ENCODE data around the gene GALK1.

GALK1 gene

GRCh38 chr17:75810216-75810615 is 45.2 kb upstream of the GALK1 start:
- DNase-seq (ENCODE audit: low spot score): no peak
- TF ChIP-seq CTCF (IDR thresholded peaks at IDR 0.05; ENCODE audit: extremely low read depth, insufficient read depth, missing control alignments): no peak
- in situ Hi-C loops (cut with MboI; ENCODE audit: low pct_unique_long_range_greater_than_20kb, low sequenced_read_pairs, unreplicated experiment): no loop called here

DNA sequence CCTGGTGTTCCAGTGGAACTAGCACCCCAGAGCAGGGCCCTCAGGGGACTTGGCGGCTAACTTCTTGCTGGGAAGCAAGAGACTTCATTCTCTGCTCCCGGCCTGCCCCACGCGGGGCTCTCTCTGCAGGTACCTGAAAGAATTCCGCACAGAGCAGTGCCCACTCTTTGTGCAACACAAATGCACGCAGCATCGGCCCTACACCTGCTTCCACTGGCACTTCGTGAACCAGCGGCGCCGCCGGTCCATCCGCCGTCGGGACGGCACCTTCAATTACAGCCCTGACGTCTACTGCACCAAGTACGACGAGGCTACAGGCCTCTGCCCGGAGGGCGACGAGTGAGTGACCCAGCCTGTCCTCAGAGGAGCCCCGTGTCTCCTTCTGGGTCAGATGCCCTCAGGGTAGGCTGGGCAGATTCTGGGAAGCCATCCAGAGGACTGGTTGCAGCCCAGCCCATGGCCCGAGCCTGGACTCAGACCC is 44.7 kb upstream of the GALK1 start:
- TF ChIP-seq CTCF (IDR thresholded peaks at IDR 0.05; ENCODE audit: extremely low read depth, insufficient read depth, missing control alignments): no peak
- DNase-seq (ENCODE audit: low spot score): no peak
- in situ Hi-C loops (cut with MboI; ENCODE audit: low pct_unique_long_range_greater_than_20kb, low sequenced_read_pairs, unreplicated experiment): no loop called here

DNA sequence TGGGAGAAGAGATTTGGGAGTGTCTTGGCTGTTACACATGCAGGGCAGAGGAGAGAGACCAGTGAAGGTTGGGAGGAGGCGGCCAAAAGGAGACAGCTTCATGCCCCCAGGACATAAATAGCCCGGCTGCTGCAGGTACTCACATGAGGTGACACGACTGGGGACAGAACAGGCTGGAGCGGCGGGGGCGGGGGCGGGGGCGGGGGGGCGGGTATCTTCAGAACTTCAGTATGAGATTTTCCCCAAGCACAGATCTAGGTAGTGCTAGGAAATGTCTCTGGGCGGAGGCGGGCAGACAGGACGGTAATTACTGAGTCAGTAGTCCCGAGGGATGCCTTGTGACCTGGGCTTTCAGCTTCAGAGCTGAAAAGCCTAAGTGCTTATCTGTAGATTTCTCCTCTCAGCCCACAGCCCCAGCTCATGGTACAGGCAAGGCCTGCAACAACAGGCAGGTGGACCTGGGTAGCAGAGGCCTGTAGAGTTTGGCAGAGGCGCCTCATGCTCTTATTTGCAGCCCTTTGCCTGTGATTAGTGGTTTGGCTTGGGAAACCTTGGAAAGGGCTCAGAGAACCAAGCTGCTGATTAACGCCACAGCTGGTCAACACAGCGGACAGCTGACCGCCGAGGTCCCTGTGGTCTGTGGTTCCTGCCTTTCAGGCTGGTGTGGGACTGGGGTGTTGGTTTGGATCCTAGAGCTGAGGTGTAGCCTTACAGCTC is 44.1 kb upstream of the GALK1 start:
- peak; percentile 59 for DNase-seq (ENCODE audit: low spot score)
- TF ChIP-seq CTCF (IDR thresholded peaks at IDR 0.05; ENCODE audit: extremely low read depth, insufficient read depth, missing control alignments): no peak
- in situ Hi-C loops (cut with MboI; ENCODE audit: low pct_unique_long_range_greater_than_20kb, low sequenced_read_pairs, unreplicated experiment): no loop called here

DNA sequence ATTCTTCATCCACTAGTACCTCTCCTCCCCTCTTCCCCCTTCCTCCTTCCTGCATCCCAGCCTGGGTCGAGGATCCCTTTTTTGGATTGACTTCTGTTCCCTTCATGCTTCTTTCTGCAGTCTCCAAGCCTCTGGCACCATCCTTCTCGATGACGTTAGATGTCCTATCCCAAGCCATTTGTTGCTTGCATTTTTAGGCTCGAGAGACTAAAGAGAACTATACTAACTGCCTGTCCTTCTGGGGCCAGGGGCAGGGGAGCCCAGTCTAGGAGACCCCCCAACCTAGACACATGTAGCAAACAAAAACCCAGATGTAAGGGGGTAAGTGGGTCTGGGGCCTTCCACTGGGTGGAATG is 43.5 kb upstream of the GALK1 start:
- in situ Hi-C loops (cut with MboI; ENCODE audit: low pct_unique_long_range_greater_than_20kb, low sequenced_read_pairs, unreplicated experiment): no loop called here
- DNase-seq (ENCODE audit: low spot score): no peak
- TF ChIP-seq CTCF (IDR thresholded peaks at IDR 0.05; ENCODE audit: extremely low read depth, insufficient read depth, missing control alignments): no peak

DNA sequence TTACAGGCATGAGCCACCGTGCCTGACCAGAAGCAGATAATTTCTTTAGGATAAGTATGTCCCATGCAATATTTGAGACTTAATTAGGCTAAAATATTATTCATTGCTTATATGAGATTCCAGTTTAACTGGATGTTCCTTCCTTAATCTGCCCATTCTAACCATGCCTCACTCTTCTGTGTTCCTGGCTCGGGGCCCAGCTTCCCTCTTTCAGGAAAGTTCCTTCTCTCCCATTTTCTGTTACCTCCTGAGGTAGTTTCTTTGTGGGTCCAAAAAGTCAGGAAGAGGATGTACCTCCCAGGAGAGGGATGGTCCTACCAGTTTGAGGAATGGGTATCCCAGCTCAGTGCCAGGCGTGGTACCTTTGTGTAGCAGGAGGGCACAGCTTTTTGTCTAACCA is 42.9 kb upstream of the GALK1 start:
- no peak for DNase-seq (ENCODE audit: low spot score)
- in situ Hi-C loops (cut with MboI; ENCODE audit: low pct_unique_long_range_greater_than_20kb, low sequenced_read_pairs, unreplicated experiment): no loop called here
- TF ChIP-seq CTCF (IDR thresholded peaks at IDR 0.05; ENCODE audit: extremely low read depth, insufficient read depth, missing control alignments): no peak

DNA sequence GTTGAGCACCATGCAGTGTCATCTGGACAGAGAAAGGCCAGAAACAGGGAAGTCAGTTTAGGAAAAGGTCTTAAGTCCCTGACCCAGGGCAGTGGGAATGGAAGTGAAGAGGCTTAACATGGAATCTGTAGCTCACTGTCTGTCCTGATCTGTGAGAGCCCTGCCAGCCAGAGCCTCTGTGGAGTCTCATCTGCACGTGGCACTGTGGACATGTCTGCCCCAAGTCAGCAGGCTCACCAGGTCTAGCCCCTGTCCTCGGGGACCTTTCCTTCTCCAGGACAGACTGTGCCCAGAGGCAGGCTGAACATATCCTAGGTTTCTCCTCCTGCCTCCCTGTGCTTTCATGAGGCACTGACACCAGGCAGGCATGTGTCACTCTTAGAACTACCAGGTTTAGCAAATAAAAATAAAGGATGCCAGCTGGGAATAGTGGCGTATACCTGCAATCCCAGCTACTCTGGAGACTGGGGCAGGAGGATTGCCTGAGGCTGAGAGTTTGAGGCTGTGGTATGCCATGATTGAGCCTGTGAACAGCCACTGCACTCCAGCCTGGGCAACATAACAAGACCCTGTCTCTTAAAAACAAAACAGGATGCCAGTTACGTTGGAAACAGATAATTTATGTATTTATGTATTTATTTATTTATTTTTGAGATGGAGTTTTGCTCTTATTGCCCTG is 42.0 kb upstream of the GALK1 start:
- no peak for TF ChIP-seq CTCF (IDR thresholded peaks at IDR 0.05; ENCODE audit: extremely low read depth, insufficient read depth, missing control alignments)
- no peak for DNase-seq (ENCODE audit: low spot score)
- in situ Hi-C loops (cut with MboI; ENCODE audit: low pct_unique_long_range_greater_than_20kb, low sequenced_read_pairs, unreplicated experiment): no loop called here

Data from GM13977 (cell line).